Measurements from ENCODE around the gene KCTD17. TPM values are rescaled to one million over a fixed set of nuclear protein-coding genes. Genes with fewer than 3 reads are reported as not detected.

Gene KCTD17
- total RNA-seq, 1 experiment from 2014 or later, result 29.1 TPM

DNA sequence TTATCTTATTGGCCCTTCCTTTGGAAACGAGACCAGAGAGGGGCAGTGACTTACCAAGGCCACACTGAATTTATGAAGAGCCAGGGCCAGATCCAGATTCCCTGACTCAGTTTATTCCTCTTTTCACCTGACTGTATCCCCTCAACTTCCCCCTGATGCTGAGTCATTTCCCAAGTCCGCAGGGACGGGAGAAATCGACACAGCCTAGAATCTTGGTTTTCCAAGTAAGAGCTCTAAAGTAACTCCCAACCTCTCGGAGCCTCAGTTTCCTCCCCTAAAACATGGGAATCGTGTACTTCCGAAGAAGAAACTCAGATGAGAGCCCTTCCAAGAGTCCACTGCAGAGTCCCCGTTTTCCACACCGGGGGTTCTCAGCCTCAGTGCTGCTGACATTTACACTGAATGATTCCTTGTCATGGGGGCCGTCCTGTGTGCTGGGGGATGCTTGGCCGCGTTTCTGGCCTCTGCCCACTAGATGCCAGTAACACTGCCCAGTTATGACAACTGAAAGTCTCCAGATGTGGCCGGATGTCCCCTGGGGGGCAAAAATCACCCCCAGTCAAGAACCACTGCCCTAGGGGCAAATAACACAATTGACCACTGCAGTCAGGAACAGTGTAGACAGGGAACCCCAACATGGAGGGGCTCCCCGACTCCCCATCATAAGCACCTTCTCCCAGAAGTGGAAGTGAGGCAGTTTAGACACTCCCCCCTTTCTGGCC is 20.8 kb upstream of the KCTD17 start:
- Histone ChIP-seq H3K4me3 (no peak overlapping the region), H3K27me3 (no peaks in the 10 kb centered on the region), H3K9me3 (no peaks in the 10 kb centered on the region), H3K36me3 (peaks cover 3% of the 10 kb centered on the region)
- DNase-seq, result no peak

DNA sequence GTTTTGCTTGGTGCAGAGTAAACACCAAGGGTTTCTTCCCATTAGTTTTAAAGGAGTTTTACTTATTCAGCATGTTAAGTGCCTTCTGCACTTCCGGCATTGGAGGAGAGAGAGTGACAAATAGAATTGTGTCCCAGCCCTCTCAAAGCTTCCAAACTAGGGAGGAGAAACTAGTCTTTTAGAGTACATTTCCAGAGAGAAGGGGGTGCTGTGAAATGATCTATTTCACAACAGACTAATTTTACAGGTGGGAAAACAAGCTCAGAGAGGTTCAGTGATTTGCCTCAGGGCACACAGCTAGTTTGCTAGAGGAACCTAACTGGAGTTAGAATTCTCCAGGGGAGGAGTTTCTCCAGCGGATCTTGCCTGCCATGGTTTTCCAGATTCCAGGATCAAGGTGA is 19.4 kb upstream of the KCTD17 start:
- no peak overlapping the region for H3K4me3 ChIP-seq
- H3K27me3 ChIP-seq, result no peaks in the 10 kb centered on the region
- H3K36me3 ChIP-seq, result peaks cover 2% of the 10 kb centered on the region
- H3K9me3 ChIP-seq, result no peaks in the 10 kb centered on the region
- no peak for DNase-seq

DNA sequence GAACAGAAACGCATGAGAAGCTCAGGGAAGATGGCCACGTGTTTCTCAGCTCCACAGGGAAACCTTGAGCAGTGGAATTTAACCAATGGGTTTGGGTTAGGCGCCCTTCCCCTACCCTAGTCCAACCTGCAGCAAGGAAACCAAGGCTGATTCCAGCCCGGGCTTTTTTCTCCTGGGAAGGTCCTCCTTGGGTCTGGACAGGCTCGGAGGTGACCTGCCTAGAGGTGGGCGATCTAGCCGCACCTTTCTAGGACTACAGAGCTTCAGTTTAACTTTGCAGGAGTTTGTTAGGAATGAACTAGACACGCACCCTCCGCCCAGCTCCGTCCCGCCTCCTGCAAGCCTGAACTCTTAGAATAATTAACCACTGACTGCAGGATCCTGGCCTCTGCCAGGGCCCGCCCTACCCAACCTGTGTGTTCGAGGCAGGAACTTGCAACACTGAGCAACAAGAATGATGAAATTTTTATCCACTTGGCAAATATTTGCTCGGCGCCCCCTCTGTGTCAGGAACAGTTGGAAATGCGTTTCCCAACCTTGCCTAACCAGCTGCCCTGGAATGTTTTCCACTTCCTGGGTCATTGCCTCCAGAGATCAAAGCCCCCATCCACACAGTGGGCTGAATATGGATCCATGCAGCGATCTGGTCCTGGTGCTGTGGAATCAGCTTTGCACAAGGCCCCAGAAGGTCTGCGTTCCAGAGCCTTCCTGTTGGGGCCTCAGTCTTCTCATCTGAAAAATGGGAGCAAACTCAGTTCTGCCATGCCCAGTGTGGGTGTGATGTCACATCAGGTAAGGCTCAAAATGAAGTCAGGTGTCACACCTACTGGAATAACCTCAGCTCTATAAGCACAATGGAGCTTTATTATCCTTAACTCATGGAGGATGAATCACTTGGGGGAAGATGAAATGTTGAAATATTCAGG is 18.7 kb upstream of the KCTD17 start:
- no peaks in the 10 kb centered on the region; the same call in 1 of the 2 replicates for H3K36me3 ChIP-seq
- H3K27me3 ChIP-seq, result no peaks in the 10 kb centered on the region
- DNase-seq, result peak; percentile 26
- H3K9me3 ChIP-seq, result no peaks in the 10 kb centered on the region
- no peak overlapping the region for H3K4me3 ChIP-seq

DNA sequence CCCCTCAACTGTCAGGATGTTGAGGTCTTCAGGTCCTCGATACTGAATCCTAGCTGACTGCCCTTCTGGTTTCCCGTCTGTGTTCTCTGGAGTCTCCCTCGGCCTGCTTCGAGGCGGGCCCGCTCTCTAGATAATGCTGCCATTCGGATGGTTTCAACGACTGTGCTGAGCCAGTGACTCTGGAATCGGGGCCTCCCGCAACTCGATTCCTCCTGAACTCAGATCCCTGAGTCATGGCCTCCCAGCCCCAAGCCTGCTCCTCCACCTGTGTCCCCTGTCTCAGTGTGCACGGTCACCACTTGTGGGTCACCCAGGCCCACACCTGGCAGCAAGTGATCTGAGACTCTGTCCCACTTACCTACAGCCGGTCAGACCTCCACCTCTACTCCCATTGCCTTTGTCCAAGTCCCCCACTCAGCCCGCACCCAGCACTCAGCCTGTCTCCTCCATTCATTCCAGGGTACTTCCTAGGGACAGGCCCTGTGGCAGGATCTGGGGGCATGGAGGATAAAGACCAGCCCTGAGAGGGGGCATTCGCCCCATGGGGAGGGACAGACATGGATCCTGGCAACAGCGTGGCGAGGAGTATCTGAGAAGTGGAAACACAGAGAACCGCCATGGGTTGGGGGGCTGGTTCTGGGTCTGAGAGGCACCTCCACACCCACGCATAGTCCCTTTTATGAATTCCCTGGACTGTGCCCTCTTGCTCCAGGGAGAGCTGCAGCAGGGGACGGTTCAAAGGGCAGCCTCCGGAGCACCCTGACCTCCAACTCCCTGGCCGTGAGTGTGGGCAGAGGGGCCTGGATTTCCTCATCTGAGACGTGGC is 17.7 kb upstream of the KCTD17 start:
- Histone ChIP-seq H3K27me3 (no peaks in the 10 kb centered on the region), H3K9me3 (no peaks in the 10 kb centered on the region), H3K4me3 (no peak overlapping the region), H3K36me3 (no peaks in the 10 kb centered on the region; the same call in 1 of the 2 replicates)
- no peak for DNase-seq

DNA sequence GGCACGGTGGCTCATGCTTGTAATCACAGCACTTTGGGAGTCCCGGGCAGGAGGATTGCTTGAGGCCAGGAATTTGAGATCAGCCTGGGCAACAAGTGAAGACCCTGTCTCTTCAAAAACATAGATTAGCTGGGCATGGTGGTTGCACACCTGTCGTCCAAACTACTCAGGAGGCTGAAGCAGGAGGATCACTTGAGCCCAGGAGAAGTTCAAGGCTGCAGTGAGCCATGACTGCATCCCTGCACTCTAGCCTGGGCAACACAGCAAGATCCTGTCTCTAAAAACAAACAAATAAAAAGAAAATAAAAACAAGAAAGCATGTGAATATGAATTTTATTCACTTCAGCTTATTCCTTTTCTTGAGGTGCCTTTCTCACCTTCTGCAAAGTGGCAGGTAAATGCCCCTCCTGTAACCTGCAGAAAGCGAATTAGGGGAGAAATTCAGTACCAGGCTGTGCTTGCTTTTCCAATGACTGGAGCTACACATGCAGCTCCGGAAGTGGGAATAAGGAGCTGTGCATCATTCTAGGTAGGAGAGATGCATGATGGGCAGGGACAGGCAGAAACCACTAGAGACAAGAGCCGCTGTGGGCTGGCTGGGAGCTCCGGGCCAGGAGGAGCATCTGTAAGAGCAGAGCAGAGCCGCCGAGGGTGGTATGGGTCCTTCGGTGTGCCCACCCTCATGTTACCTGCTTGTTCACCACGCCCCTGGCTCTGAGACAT is 14.7 kb upstream of the KCTD17 start:
- H3K27me3 ChIP-seq, result no peaks in the 10 kb centered on the region
- no peak for DNase-seq
- no peaks in the 10 kb centered on the region for H3K36me3 ChIP-seq
- no peak overlapping the region for H3K4me3 ChIP-seq
- H3K9me3 ChIP-seq, result no peaks in the 10 kb centered on the region

DNA sequence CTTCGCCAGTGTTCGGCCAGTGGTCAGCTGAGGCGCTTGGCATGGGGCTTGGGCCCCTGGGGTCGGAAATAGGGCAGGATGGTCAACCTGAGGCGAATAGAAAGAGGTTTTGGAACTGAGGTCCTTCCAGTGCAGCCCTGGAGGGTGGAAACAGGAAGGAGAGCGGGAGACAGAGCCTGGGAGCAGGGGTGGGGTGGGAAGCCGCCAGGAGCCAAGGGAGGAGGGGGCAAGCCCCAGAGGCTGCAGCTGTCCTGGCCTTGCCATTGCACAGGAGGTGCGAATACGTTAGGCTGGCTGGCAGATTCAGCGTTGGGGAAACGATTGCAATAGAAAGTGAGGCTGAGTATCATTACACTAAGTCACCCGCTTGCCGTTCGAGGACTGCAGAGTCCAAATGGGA is 13.9 kb upstream of the KCTD17 start:
- H3K4me3 ChIP-seq, result no peak overlapping the region
- H3K36me3 ChIP-seq, result no peaks in the 10 kb centered on the region
- H3K9me3 ChIP-seq, result no peaks in the 10 kb centered on the region
- DNase-seq, result no peak
- no peaks in the 10 kb centered on the region for H3K27me3 ChIP-seq

DNA sequence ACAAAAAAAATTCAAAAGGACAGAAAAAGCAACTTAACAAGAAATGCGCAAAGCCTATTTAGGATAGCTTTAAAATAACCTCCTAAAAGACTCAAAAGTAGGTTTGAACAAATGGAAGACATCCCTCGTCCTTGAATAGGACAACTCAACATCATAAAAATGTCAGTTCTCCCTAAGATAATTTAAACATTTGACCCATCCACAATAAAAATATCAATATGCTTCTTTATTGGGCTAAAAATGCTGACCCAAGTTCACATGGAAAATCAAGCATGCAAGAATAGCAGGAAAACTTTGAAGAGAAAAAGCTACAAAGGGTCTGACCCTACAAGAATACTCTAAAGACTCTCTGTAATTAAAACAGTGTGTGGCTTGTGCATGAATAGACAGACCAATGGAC is 12.1 kb upstream of the KCTD17 start:
- DNase-seq, result no peak
- Histone ChIP-seq H3K9me3 (no peaks in the 10 kb centered on the region), H3K36me3 (no peaks in the 10 kb centered on the region), H3K4me3 (no peak overlapping the region), H3K27me3 (no peaks in the 10 kb centered on the region)

DNA sequence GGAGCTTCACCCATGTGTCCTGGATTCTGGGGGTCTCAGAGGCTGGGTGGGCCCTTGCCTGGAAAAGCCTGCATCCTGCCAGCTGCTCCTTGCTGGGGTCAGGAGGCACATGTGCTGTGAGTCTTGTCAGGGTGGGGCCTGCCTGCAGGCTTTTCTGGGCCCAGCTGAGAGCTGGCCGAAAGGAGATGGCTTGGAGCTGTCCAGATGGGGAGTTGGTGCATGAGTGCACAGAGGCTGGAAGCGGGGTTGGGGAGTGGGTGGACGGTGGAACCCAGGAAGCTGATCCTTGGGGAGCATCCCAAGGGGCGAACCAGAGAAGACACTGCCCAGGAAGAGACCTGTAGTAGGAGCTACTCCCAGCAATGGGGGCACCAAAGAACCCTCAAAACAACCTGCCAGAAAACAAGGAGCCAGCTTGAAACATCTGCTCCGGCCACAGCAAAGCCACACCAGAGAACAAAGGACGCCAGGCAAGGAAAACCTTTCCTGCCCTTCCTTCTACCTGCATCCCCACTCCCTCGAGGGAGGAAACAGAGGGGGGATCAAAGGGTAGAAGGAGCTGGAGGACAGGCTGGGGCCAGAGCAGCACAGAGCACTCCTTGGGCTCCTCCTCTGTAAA is 8.2 kb upstream of the KCTD17 start:
- Histone ChIP-seq H3K4me3 (no peak overlapping the region), H3K27me3 (no peaks in the 10 kb centered on the region), H3K9me3 (no peaks in the 10 kb centered on the region), H3K36me3 (no peaks in the 10 kb centered on the region)
- DNase-seq, result no peak

DNA sequence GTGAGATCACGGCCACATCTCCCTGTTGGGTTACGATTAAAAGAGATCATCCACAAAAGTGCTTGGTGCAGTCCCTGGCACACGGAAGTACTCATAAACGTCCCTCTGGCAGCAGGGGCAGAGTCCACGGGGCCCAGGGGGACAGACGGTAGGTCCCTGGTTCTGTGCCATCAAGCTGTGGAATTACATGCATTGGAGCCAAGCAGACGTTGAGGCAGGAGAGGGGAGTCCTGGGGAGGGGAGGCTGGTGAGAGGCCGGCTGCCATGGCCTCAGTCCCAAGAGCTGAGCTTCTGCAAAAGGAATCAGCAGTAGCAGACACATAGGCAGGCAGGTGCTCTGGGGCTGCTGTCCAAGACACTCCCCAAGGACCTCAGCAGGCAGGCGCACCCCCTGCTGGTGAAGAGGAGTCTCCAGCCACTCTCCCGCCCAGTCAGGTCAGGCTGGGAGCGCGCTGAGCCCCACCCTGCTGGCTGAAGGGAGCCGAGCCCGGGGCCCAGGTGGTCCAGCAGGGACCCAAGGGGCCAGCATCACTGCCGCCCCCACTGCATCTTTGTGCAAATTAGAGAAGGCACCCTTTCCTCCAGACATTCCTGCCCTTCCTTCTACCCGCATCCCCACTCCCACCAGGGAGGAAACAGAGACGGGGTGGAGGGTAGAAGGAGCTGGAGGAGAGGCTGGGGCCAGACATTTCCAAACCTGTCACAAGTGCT is 7.6 kb upstream of the KCTD17 start:
- Histone ChIP-seq H3K9me3 (no peaks in the 10 kb centered on the region), H3K4me3 (no peak overlapping the region), H3K27me3 (no peaks in the 10 kb centered on the region), H3K36me3 (no peaks in the 10 kb centered on the region)
- peak; percentile 14 for DNase-seq

DNA sequence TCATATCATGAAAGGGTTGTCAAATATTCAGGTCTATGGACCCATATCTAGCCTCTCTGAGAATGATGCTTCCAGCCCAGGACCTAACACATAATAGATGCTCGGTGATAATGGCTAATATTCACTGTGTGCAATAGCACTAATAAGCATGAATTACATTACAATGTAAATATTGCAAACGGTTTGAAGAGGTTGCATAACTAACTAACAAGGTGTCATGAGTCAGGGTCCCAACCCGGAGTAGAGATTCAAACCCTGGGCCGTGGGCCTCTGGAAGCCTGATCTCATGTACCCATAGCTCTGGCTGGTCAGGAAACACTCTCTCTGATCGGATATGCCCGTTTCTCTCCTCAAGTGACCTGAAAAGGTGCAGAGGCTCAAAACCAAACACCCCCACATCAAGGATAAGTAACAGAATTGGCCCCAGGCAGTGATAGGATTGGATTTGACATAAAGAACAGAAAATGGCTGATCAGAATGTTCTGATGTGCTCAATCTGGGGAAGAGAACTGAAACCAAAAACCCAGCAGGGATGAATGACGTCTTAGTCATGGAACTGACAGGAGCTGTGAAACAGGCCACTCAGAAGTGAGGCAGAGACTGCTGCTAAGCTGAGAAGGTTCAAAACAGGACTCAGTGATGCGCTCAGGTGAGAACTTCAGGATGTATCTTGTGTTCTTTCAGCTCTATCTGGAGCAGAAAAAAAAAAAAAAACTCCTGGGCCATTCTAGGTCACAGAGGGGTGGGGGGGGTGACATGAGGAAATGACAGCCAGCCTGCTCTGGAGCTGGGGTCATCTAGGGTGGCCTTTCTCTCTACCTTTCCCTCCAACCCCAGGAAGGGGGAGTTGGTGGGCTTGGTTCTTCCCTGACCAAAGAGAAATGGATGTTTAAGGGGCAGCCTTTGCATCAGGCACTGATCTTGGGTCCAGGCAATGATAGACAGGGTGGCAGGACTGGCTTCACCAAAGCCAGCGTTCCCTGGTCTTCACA is 6.6 kb upstream of the KCTD17 start:
- H3K27me3 ChIP-seq, result no peaks in the 10 kb centered on the region
- no peak for DNase-seq
- no peak overlapping the region for H3K4me3 ChIP-seq
- no peaks in the 10 kb centered on the region for H3K9me3 ChIP-seq
- H3K36me3 ChIP-seq, result no peaks in the 10 kb centered on the region

DNA sequence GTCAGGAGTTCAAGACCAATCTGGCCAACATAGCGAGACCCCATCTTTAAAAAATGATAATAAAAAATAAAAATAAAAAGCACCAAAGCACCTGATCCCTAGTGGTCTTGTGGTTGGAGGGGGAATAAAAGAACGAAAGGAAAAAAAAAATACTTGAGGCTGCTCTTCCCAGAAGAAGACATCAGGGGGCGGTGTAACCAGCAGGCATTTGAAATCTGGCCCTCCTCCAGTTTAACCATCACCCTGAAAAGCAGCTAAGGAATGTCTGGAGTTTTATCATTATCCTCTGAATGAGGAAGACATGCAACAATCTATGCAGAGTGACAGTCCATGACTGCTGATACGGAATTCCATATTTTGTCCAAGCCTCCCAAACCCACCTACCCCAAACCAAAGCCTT is 5.6 kb upstream of the KCTD17 start:
- DNase-seq, result no peak
- Histone ChIP-seq H3K9me3 (no peaks in the 10 kb centered on the region), H3K4me3 (no peak overlapping the region), H3K27me3 (no peaks in the 10 kb centered on the region), H3K36me3 (no peaks in the 10 kb centered on the region)

DNA sequence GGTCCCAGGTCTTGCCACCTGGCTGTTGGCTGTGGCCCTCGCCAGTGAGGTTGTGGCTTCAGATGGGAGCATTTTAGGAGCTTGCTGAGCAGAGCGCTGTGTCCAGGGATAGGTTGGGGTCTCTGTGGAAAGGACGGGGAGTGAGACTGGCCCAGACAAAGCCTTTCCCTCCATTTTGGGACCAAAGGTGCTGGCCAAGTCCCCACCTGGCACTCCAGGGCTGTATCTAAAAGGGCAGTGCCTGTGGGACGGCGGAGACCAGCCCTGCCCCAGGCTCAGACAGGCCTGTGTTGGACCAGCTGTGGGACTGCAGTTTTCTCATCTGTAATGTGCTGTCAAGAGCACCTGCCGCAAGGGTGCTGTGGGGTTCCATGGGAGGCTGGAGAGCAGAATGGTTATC is 5.0 kb upstream of the KCTD17 start:
- Histone ChIP-seq H3K9me3 (no peaks in the 10 kb centered on the region), H3K4me3 (no peak overlapping the region), H3K27me3 (no peaks in the 10 kb centered on the region), H3K36me3 (no peaks in the 10 kb centered on the region)
- DNase-seq, result no peak

DNA sequence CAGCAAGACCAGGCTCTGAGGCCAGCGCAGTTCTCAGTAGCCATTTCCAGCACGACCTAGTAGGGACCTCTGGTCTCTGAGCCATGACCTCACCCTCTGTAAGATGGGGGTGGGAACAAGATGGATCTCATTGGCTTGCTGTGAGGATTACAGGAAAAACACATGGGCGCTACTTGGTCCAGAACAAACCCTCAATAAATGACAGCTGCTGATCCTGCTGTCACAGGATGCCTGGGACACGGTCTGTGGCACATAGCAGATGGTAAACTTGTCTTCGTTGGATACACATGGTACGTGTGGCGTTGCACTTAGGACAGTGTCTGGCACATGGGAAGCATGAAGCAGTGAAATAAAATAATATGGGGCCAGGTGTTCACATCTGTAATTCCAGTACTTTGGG is 4.5 kb upstream of the KCTD17 start:
- H3K4me3 ChIP-seq, result no peak overlapping the region
- DNase-seq, result no peak
- no peaks in the 10 kb centered on the region for H3K27me3 ChIP-seq
- H3K36me3 ChIP-seq, result no peaks in the 10 kb centered on the region
- no peaks in the 10 kb centered on the region for H3K9me3 ChIP-seq

DNA sequence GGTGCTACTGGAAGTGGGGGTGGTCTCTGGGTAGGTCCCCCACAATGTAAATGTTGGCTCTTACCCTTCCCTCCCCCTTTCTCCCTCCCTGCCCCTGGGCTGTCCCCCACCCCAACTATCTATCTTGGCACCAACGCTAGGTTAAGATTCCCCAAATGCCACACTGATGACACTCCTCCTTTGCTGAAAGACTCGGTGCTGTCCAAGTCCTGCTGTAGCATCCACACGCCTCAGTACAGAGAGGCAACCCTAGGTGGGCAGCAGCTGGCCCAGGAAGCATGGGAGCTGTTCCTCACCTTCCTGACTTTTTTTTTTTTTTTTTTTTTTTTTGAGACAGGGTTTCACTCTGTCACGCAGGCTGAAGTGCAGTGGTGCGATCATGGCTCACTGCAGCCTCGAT is 3.4 kb upstream of the KCTD17 start:
- no peak overlapping the region for H3K4me3 ChIP-seq
- no peaks in the 10 kb centered on the region for H3K27me3 ChIP-seq
- H3K36me3 ChIP-seq, result no peaks in the 10 kb centered on the region
- H3K9me3 ChIP-seq, result no peaks in the 10 kb centered on the region
- DNase-seq, result no peak

DNA sequence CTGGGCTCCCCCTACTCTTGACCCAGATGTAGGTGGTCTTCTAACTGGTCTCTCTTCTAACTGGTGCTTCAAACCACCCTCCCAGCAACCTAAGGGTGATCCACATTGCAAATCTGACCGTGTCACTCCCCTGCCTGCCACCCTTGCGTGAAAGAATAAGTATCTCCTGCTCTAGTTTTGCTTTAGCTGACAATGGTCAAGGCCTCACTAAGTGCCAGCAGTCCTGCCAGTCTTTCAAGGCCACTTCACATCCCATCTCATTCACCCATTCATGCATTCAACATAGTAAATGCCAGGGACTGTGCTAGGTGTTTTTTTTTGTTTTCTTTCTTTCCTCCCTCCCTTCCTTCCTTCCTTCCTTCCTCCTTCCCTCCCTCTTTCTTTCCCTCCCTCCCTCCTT is 2.3 kb upstream of the KCTD17 start:
- no peak for DNase-seq
- Histone ChIP-seq H3K9me3 (no peaks in the 10 kb centered on the region), H3K27me3 (no peaks in the 10 kb centered on the region)

More for the DNA sequence above, 2.3 kb upstream of the KCTD17 start:
- H3K36me3 ChIP-seq, result no peaks in the 10 kb centered on the region
- H3K4me3 ChIP-seq, result no peak overlapping the region

Measured in MG63 (cell line).